ENCODE measurements around the gene PLOD3.

PLOD3 gene

DNA sequence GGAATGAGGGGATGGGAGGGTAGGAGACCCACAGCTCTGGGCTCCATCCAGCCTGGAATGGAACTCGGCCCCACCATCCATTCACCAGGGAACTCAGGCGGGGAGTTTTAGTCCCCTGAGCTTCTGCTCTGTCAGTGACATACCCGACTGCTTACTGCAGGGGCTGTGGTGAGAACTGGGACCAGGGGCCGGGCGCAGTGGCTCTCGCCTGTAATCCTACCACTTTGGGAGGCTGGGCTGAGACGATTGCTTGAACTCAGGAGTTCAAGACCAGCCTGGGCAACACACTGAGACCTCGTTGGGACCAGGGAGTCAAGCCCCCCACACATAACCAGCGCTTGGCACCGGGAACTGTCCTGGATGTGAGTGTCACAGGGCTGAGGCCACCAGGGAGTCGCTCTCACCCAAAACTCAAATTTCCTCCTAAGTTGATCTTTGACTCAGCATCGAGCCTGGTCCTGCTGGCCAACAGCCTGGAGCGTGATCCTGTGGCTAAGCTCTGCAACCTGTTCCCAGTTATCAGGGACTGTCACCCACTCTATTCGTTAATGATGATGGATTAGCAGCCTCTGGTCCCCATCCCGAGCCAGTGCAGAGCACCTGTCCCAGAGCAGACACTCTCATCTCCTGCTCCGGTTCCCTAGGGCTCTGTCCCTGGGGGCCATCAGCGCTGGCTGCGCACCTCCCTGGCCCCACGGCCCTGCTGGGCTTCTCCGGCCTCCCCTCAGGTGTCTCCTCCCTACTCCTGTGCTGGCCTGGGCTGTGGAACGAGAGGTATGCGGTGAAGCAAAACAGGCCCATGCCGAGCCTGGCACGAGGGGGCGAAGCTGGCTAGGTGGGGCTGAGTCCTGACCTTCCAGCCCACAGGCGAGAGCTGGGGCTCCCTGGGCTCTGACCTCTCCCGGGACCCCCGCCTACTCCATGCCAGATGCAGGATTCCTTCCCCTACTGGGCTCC is 21.1 kb upstream of the PLOD3 start:
- no peak for DNase-seq

DNA sequence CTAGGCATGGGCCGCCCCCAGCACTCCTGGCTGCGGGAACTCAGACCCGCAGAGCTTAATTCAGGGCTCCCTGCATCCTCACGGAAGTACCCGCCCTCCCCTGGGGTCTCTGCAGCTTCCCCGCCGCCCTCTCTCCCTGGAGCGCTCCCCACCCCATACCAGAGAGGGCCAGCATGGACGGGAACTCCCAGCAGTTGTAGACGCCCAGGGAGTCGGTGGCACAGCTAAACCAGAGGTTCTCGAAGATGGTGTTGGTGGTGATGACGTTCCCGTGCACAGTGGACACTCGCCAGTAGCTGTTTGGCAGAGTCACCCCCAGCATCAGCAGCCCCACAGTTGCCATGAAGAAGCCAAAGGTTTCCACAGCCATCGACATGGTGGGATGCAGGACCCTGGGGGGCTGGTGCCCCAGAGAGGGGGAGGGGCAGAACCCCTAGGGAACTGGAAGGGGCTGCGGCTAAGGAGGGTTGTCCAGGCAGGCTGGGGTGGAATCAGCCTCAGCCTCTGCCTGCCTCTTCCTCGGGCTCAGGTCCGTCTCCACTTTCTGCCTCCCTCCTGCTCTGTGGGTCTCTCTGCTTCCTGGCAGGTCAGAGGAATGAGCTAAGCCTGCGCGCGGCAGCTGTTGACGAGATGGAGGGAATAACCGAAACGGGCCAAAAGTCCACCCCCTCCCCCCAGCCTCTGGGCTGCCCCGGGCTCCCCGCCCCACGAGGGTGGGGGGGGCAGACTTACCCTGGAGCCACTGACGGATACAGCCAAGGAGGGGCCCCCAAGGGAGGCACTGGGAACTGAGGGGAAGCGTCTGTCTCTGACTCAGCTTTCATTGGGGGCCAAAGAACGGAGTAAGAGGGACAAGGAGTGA is 20.1 kb upstream of the PLOD3 start, which contains the start of gene CLDN15:
CLDN15 (minus strand) TSS at position 597 of the 862 bp plus-strand sequence; CDS start at position 376, 221 bp downstream.
- no peak for DNase-seq

DNA sequence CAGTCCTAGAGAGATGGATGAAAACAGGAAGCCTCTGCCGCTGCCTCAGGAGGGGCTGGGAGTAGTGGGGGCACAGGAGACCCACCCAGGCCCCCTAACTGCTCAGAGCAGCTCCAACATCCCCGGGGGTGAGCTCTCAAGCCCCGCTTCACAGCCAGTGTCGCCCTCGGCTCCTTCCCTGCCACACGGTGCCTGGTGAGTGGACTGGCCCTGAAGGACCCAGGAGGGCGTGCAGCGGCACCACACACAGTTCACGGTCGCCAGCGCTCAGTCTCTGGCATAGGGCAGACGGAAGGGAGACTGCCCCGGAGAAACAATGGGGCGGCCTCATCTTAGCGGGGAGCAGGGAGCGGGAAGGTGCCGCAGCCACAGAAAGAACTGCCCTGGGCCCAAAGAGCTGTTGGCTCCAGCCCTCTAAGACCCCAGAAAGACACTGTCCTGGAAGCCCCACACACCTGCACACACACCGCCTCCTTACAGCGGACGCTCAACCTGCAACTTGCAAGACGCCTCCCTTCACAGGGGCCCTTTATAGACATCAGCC is 19.0 kb upstream of the PLOD3 start:
- no peak for DNase-seq

DNA sequence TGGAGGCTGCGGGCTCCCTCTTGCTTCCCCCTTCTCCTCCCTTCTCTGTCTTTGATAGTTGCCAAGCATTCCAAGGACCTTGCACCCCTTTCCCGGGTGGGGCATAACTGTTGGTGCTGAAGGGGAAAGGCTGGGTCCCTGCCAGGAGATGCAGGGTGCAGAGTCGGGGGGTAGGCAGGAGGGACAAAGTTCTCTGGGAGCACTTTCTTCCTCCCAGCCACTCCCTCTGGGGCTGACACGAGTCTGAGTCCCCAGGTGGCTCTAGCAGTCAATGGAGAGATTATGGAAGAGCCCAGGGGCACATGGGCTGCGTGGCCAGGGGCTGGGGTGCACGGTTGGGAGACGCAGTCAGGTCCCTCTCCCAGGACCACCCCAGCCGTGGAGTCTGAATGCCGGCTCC is 18.1 kb upstream of the PLOD3 start:
- DNase-seq = no peak

DNA sequence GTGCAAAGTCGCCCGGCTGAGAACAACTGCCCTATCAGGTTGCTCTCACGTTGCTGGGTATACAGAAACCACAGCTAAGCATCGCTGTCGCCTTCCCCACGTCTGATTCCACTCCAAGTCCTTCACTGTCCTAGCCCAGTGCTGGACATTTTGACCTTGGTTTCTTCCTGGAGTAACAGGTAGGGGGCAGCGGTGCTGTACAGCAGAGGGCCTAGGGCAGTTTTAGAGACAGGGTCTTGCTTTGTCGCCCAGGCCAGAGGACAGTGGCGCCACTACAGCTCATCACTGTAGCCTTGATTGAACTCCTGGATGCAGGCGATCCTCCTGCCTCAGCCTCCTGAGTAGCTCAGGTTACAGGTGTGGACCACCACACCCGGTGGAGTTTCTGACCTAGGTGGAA is 17.7 kb upstream of the PLOD3 start:
- DNase-seq = no peak

DNA sequence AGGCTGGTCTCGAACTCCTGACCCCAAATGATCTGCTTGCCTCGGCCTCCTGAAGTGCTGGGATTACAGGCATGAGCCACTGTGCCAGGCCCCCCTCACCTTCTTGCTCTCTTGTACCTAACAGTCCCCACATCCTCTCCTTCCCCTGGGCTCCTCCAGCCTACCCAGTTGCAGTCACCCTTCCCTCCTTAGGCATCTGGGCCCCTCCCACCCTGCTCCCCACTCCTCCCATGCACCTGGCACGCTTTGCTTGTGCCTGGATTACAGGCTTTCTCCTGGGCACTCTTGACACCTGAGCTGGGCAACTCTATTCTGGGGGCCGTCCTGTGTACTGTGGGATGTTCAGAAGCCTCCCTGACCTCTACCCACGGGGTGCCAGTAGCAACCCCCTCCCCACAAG is 17.3 kb upstream of the PLOD3 start:
- no peak for DNase-seq

DNA sequence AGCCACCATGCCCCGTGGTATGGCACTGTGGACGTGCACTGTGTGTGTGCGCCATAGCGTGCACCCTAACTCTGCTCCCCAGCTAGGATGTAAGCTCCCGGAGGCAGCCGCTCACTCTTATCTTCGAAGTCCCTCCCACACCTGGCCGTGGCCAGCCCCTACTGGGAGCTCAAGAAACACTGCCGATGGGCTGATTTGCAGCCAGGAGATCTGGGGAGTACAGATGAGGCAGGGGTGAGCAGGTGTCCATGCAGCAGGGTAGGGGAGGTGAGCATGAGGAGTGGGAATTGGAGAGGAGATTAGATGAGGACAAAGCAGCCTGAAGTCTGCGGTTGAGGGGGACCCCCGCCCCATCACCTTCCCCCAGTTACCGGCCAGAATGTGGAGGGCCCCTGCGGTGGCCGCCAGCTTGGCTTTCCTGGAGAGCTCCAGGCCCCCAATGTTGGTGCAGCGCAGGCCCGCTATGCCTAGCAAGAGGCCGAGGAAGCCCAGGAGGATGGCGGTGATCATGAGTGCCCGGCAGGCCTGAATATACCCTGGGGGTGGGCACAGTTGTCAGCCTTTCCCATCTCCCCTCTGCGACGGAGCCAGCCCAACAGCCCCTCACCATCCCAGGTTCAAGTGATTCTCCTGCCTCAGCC is 16.6 kb upstream of the PLOD3 start:
- DNase-seq = no peak

DNA sequence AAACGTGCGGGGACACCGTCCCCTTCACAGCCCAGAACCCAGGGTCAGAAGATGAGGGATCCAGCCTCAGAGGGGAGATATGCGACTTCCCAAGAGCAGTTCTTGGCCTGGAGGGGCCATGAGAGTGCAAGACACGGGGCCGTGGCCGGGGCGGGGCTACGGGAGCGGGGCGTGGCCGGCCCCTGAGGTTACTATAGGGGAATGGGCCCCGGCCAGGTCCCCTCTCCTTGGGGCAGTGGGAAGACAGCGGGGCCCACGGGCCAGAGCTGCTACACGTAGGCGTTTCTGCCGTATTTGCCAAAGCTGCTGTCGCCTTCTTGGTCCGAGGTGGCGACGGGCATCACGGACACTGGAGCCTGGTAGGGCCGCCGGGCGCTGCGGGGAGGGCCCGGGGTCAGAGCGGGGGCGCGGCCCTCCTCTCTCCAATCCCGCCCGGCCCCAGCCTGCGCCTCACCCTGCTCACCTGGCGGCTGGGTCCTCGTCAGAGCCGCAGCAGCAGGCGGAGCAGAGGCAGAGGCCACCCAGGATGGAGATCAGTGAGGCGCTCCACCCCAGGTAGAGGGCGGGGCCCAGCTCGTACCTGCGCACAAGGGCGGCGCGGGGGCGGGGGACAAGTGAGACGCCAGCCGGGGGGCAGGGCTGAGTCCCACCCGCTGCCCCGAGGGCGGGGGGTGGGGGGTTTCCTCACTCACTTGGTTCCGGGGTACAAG is 14.9 kb upstream of the PLOD3 start:
- no peak for DNase-seq

DNA sequence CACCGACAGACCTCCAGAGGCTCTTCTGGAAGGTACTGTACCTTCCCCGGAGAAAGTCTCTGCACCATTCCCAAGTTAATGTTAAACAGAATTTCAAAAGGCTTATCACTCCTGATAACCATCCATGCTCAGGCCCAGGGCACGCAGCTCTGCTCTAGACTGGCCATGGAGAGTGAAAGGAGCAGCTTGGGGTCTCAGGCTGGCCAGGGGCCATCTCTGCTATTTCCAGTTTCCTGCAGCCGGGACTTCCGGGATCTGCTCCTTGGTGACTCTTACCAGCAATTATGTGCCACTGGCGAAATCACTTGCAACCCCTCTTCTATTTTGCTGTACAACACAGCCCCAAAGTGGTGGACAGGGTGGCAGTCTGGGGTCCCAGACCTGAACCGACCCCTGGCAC is 14.3 kb upstream of the PLOD3 start:
- no peak for DNase-seq

DNA sequence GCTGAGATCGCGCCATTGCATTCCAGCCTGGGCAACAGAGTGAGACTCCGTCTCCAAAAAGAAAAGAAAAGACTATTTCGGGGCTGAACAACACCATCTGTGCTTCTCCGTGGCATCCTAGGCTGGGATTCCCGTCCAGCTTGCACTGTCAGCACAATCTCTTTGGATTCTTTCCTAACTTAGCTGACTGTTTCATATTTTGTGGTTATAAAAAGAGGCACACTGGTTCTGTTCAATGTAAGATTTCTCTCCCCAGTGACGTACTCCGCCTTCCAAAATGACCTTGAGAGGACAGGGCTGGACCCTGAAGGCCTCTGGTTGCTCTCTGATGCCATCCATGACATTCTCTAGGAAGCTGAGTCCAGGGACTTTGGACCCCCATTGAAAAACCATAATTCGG is 9.3 kb upstream of the PLOD3 start:
- DNase-seq = no peak

DNA sequence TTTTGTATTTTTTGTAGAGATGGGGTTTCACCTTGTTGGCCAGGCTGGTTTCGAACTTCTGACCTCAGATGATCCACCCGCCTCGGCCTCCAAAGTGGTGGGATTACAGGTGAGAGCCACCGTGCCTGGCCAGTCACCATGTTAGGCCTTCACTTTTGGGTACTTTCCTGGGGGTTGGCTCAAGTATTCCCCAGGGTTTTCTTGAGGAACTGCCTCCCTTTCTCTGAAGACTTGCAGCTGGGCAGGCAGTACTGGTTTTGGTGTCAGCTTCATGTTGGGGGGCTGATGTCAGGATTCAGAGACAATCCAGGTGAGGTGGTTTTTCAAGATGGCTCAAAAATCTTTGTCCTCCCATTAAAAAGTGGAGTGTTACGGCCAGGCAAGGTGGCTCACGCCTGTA is 8.3 kb upstream of the PLOD3 start:
- DNase-seq = no peak

DNA sequence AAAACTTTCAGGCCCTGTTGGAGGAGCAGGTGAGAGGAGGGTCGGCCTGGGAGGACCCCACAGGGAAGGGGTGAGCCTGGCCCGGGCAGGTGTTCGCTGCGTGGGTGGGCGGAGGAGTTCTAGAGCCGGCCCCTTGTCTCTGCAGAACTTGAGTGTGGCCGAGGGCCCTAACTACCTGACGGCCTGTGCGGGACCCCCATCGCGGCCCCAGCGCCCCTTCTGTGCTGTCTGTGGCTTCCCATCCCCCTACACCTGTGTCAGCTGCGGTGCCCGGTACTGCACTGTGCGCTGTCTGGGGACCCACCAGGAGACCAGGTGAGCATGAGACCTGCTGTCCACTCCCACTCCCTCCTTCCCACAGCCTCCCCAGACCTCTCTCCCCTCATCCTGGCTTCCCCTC is 6.1 kb upstream of the PLOD3 start:
- DNase-seq = no peak

DNA sequence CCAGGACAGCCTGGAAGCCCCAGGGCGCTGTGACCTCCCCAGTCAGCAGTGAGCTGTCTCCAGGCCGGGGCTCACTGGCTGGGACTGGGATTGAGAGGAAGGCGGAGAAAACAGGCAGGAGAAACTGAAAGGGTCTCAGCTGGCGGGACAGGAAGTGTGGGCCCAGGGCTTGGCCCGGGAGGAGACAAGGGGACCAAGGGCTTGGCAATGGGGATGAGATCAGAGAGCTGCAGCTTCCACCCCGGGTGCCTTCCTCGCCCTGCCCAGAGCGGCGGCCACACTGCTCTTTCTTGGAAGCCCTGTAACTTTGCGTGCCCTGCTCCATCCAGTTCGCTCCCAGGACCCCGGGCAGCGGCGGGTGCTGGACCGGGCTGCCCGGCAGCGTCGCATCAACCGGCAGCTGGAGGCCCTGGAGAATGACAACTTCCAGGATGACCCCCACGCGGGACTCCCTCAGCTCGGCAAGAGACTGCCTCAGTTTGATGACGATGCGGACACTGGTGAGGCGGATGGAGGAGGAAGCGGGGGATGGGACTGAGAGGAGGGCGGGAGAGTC is 5.0 kb upstream of the PLOD3 start:
- no peak for DNase-seq

DNA sequence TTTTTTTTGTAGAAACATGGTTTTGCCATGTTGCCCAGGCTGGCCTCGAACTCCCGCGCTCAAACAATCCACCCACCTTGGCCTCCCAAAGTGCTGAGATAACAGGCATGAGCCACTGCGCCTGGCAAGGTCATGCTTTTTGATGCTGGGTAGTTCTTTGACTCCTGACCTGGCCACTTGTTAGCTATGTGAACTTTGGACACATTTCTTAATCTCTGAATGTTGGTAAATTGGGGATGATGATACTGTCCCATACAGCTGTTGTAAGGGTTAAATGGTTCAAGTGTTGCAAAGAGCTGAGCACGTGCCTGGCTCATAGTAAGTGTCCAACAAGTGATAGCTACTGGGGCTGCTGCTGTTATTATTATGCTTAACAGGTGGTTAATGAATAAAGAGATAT is 2.9 kb upstream of the PLOD3 start:
- no peak for DNase-seq

DNA sequence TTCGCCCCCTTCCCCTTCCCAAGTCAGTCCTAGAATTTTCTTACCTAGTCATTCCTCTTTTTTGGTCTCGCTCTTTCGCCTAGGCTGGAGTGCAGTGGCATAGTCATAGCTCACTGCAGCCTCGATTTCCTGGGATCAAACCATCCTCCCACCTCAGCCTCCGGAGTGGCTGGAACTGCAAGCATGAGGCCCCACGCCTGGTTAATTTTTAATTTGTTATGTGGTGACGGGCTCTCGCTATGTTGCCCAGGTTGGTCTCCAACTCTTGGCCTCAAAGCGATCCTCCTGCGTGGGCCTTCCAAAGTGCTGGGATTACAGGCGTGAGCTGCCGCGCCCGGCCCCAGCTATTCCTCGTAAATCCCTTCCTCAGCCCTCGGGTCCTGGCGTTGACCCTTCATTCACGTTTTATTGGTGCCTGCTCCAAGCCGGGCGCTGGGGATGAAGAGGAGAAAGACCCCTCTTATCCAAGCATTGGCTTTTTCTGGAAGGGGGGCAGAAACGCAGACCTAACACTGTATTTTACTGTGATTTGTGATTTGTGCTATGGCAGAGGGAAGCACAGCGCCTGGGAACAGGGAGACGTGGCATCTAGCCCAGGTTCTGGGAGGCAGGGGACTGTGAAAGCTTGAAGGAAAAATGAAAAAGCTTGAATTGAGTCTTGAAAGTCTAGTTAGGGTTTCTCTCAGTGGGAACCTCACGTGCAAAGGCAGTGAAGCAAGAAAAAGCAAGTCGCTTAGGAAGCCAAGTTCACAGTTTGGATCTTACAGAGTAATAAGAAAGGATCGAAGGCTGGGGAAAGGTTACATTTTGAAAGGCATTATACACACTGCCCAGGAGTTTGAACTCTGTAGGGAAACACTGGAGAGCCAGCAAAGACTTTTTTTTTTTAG is 1.1 kb upstream of the PLOD3 start:
- no peak for DNase-seq

DNA sequence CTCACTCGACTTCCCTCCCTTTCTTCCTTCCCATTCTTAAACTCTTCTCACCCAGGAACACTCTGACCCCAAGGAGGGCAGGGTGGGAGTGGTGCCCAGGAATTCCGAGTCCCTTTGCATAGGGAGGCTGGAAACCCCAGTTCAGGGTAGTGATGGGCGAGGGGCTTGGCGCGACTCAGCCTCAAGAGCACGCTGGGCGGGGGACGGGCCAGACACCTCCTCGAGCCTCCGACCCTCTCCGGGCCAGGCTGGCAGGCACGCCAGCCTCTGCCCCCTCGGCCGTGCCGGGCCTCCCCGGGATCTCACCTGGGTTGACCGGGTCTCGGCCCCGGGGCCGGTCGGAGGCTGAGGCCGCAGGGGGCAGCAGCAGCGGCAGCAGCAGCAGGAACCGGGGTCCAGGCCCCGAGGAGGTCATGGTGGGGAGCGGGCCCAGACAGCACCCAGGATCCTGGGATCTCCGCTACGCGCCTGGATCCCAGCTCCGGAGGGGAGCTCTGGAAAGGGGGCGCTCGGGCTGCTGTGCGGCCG is 457 bp downstream of the PLOD3 start:
- no peak for DNase-seq

DNA sequence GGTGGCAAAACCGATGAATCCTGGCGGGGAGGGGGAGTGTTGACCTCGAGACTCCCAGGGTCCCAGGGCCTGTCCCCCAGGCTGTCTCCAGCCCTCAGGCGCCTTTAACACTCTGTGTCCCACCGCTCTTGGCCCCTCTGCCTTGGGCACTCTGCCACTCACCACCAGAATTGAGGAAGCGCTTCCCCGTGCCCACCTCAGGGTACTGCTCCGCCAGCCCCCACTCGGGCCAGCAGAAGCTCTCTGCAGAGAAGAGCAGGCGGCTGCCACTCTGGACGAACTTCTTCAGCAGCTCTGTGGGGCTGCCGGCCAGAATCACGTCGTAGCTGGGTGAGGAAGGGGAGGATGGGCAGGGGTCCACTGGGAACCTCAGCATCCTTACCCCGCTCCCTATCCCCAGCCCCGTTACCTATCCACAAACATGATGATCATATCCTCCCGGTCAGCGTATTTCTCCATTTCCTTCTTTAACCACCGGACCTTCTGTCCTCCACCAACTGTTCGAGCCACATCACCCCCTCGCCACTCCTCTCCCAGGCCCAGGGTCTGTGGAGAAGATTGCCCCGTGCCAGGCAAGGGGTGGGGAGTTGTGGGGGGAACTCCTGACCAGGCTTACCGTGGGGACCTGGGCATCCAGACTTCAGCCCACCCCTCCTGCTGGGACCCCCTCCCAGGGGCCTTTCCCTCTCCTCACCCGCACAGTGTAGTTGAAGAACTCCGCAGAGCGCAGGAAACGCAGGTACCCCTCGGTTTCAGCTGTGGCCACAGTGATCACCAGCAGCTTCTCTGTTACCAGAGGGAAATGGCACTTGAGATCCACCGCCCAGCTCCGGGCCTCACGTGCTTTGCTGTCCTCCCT is 1.2 kb downstream of the PLOD3 start:
- DNase-seq = peak in 1 of 2 donors; percentile 14

DNA sequence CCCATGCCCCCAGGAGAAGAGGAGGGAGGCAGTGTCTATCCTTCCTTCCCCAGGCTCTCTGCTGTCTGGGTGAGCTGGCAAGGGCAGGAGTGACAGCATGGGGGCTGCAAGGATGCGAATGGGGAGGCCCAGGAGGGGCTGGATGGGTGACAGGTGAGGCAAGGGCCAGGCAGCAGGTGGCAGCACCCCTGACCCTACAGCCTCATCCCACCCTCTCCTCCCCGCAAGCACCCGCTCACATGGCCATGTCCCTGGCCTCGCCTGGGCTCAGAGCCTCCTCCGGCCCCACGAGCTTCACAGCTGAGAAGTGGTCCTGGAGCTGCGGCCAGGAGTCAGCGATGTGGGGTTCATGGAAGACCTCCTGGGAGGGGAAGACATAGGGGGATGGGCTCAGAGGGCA is 5.4 kb downstream of the PLOD3 start:
- no peak for DNase-seq

DNA sequence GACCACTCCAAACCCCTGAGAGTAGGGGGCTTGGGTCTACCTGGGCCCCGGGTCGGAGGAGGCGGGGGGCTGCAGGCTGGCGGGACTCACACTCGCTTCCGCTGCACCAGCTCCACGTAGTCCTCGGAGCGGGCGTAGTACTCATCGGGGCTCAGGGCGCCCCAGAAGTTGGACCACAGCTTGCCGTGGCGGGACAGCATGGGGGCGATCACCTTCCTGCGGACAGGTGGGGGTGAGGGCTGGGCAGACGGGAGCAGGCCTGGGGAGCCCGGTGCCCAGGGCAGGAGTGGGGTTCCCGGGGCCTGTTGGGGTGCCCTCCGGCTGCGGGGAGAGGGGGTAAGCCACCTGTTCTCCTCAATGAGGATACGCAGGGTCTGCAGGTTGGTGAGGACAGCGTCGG is 5.9 kb downstream of the PLOD3 start:
- no peak for DNase-seq

DNA sequence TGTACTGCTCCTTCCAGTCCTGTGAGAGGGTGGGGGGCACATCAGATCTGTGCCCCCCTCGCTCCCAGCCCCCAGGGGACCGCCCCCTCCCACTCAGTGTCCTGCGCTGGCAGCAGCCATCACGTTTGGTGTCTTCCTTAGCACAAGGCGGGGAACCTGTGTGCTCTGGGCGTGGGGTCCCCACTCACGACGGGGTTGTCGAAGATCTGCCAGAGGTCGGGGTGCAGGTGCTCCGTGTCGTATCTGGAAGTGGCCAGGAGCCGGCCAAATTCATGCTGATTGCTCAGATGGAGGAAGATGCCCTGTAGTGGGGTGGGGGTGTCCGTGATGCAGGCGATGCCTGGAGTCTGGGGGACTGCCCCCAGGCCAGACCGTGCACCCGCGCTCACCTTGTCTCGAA is 7.2 kb downstream of the PLOD3 start:
- DNase-seq = no peak
